Esophagus muscularis mucosa (tissue), 4 donors: ENCODE results near the gene MAMDC2.

ENCODE experiments used
- CTCF ChIP-seq, 3 experiments: fragments of 200-600 bp in 2 of 3; fragments of 450-650 bp in 1 of 3; sonication (generic) in 2 of 3; IDR thresholded peaks; one replicate each; pipeline ENCODE4 v1.5.1; 2017 to 2019; ENCODE audit warnings: antibody characterized with exemption in 3 of 3, mild to moderate bottlenecking in 2 of 3, moderate library complexity in 1 of 3
- EP300 ChIP-seq: sonication (generic); formaldehyde crosslinking; IDR thresholded peaks from one replicate; pipeline ENCODE4 v1.6.1; 2017; ENCODE audit warnings: antibody characterized with exemption
- POLR2A ChIP-seq: fragments of 450-650 bp; IDR thresholded peaks from one replicate; pipeline ENCODE4 v1.6.1; 2017; ENCODE audit warnings: antibody characterized with exemption, moderate library complexity, mild to moderate bottlenecking, low read depth

DNA sequence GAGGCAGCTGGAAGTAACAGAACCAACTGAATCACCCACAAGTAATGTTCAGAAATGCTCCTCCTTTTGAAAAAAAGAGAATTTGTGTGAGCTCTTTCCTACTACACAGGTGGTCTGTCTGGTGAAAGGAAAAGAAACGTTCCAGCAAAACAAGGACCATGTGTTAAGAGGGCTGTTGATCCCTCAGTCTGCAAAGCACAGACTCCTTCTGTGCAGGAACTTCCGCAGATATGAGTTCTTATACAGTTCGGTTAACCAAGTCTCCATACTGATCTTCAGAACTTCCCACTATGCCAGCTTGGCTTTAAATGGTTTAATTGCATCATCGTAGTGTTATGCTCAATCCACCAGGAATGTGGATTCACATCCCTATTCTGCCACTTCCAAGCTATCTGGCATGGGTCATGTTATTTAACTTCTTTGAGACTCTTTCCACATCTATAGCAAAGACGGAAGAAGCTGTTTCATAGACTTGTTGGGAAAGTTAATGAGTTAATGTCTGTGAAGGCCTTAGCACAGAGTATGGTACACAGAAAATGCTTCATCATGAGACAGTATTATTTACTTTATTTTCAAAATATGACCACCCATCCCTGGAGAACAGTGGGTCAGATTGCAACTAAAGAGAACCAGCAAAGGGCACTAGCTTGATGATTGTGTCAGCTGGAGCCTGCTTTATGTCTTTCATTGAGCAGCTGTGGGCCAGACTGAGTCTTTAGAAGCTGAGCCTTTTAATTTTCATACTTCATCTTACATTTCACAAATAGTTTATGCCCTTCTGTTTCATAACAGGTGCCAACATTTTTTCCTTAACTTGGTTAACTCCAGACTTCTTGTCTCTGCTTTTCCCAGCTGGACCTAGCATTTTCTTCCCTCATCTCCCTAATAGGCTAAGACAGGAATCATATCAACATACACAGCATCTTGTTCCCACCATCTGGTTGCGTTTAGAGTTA lies 89.9 kb downstream of the MAMDC2 start:
- TF ChIP-seq POLR2A (no peak), CTCF (IDR thresholded peaks at IDR 0.05) (no peak), EP300 (no peak)
